Measurements from ENCODE around the gene SLC4A8. TPM values are rescaled to one million over a fixed set of nuclear protein-coding genes. Genes with fewer than 3 reads are reported as not detected.

Gene SLC4A8
- total RNA-seq, 1 donor from 2014 or later, result 0.59 TPM

- no peak for DNase-seq (ENCODE audit: low read depth)
Observed at GRCh38 chr12:51525518-51525917, 100.9 kb downstream of the SLC4A8 start.

- DNase-seq (ENCODE audit: low read depth), result no peak
Observed at GRCh38 chr12:51527966-51528365, 103.3 kb downstream of the SLC4A8 start.

- DNase-seq (ENCODE audit: low read depth), result peak; percentile 31
Observed at GRCh38 chr12:51528852-51529650, 104.4 kb downstream of the SLC4A8 start.

GRCh38 chr12:51529651-51529970, 105.0 kb downstream of the SLC4A8 start:
- no peak for DNase-seq (ENCODE audit: low read depth)

- no peak for DNase-seq (ENCODE audit: low read depth)
Observed at GRCh38 chr12:51530208-51530607, 105.6 kb downstream of the SLC4A8 start.

- DNase-seq (ENCODE audit: low read depth), result no peak
Observed at GRCh38 chr12:51531284-51531977, 106.8 kb downstream of the SLC4A8 start.

GRCh38 chr12:51531978-51532497, 107.4 kb downstream of the SLC4A8 start:
- DNase-seq (ENCODE audit: low read depth), result peak; percentile 85

GRCh38 chr12:51533799-51534198, 109.2 kb downstream of the SLC4A8 start:
- DNase-seq (ENCODE audit: low read depth), result peak; percentile 27

GRCh38 chr12:51534216-51535074, 109.8 kb downstream of the SLC4A8 start:
- no peak for DNase-seq (ENCODE audit: low read depth)

- no peak for DNase-seq (ENCODE audit: low read depth)
Observed at GRCh38 chr12:51536159-51536558, 111.5 kb downstream of the SLC4A8 start.

- DNase-seq (ENCODE audit: low read depth), result no peak
Observed at GRCh38 chr12:51538149-51538548, 113.5 kb downstream of the SLC4A8 start.

- no peak for DNase-seq (ENCODE audit: low read depth)
Observed at GRCh38 chr12:51538599-51538998, 114.0 kb downstream of the SLC4A8 start.

- DNase-seq (ENCODE audit: low read depth), result no peak
Observed at GRCh38 chr12:51540996-51541395, 116.4 kb downstream of the SLC4A8 start.

- DNase-seq (ENCODE audit: low read depth), result no peak
Observed at GRCh38 chr12:51546097-51546496, 121.5 kb downstream of the SLC4A8 start.

- no peak for DNase-seq (ENCODE audit: low read depth)
Observed at GRCh38 chr12:51547606-51548005, 123.0 kb downstream of the SLC4A8 start.

- no peak for DNase-seq (ENCODE audit: low read depth)
Observed at GRCh38 chr12:51548241-51548640, 123.6 kb downstream of the SLC4A8 start.

- DNase-seq (ENCODE audit: low read depth), result peak; percentile 52
Observed at GRCh38 chr12:51549637-51550036, 125.0 kb downstream of the SLC4A8 start.
